Neural progenitor cell (in vitro differentiated cells): Measurements from ENCODE around the gene ZNF200.

ENCODE experiments used
- CTCF ChIP-seq: fragments of 200-600 bp; sonication (generic); IDR thresholded peaks from 2 replicates; pipeline ENCODE4 v1.5.1; 2017; ENCODE audit warnings: antibody characterized with exemption, mild to moderate bottlenecking
- EZH2 ChIP-seq: fragments of 200-600 bp; sonication (generic); IDR thresholded peaks from 2 replicates; pipeline ENCODE4 v1.6.1; 2017; ENCODE audit warnings: antibody characterized with exemption, mild to moderate bottlenecking, moderate library complexity

- TF ChIP-seq CTCF (no peak), EZH2 (no peak)
Measured at GRCh38 chr16:3216263-3216640, 18.7 kb downstream of the ZNF200 start.
